HL-60 (cell line): ENCODE measurements around the gene VPS9D1.

ENCODE experiments used
- CTCF ChIP-seq: IDR thresholded peaks from one replicate; pipeline ENCODE4 v1.5.1; 2011; ENCODE audit warnings: low read length, control low read depth, inconsistent platforms; ENCODE audit not compliant: insufficient read depth
- POLR2AphosphoS5 ChIP-seq: IDR thresholded peaks from 2 replicates; pipeline ENCODE4 v1.6.1; 2012; ENCODE audit warnings: low read depth
- SPI1 ChIP-seq: IDR thresholded peaks from 2 replicates; pipeline ENCODE4 v1.6.1; 2012; ENCODE audit warnings: low read depth, mild to moderate bottlenecking, borderline replicate concordance

GRCh38 chr16:89691231-89691985 is 29.3 kb downstream of the VPS9D1 start:
- TF ChIP-seq CTCF (no peak), POLR2AphosphoS5 (no peak), SPI1 (no peak)
